GF-D8 (cell line): ENCODE measurements around the gene SUPT20HL1.
"Not testable (repeated sequence)": the region's sequence is repeated elsewhere in the genome, so short reads cannot be mapped to it uniquely, and the experiment has no call there.

ENCODE experiments used
- DNase-seq: peaks from one replicate; lab custom pipeline; 2025; lab: John Stamatoyannopoulos, UW

SUPT20HL1 gene

GRCh38 chrX:24363432-24364181 is 3.2 kb downstream of the SUPT20HL1 start:
- DNase-seq, result not testable (repeated sequence)

- no peak for DNase-seq
Measured at GRCh38 chrX:24364326-24364725, 3.9 kb downstream of the SUPT20HL1 start.

- no peak for DNase-seq
Measured at GRCh38 chrX:24364851-24365538, 4.6 kb downstream of the SUPT20HL1 start.

- DNase-seq, result not testable (repeated sequence)
Measured at GRCh38 chrX:24366762-24367400, 6.4 kb downstream of the SUPT20HL1 start.

GRCh38 chrX:24369816-24370215 is 9.4 kb downstream of the SUPT20HL1 start:
- no peak for DNase-seq

GRCh38 chrX:24371391-24371972 is 11.0 kb downstream of the SUPT20HL1 start:
- no peak for DNase-seq

GRCh38 chrX:24372021-24372763 is 11.8 kb downstream of the SUPT20HL1 start:
- no peak for DNase-seq

GRCh38 chrX:24375600-24376131 is 15.2 kb downstream of the SUPT20HL1 start:
- no peak for DNase-seq

- DNase-seq, result no peak
Measured at GRCh38 chrX:24376403-24376802, 16.0 kb downstream of the SUPT20HL1 start.

- no peak for DNase-seq
Measured at GRCh38 chrX:24377195-24377594, 16.8 kb downstream of the SUPT20HL1 start.

- DNase-seq, result no peak
Measured at GRCh38 chrX:24377911-24378468, 17.6 kb downstream of the SUPT20HL1 start.

- DNase-seq, result no peak
Measured at GRCh38 chrX:24378706-24379105, 18.3 kb downstream of the SUPT20HL1 start.

- no peak for DNase-seq
Measured at GRCh38 chrX:24380262-24381187, 20.1 kb downstream of the SUPT20HL1 start.

- DNase-seq, result not testable (repeated sequence)
Measured at GRCh38 chrX:24382315-24382714, 21.9 kb downstream of the SUPT20HL1 start.

GRCh38 chrX:24387724-24388123 is 27.3 kb downstream of the SUPT20HL1 start:
- DNase-seq, result no peak

- DNase-seq, result no peak
Measured at GRCh38 chrX:24391389-24391788, 30.9 kb downstream of the SUPT20HL1 start.

GRCh38 chrX:24391843-24392242 is 31.4 kb downstream of the SUPT20HL1 start:
- DNase-seq, result no peak

GRCh38 chrX:24392709-24393108 is 32.3 kb downstream of the SUPT20HL1 start:
- no peak for DNase-seq

- peak; percentile 4 for DNase-seq
Measured at GRCh38 chrX:24395775-24396174, 35.3 kb downstream of the SUPT20HL1 start.
